ENCODE data around the gene PRKAG2. TPM values are rescaled to one million over a fixed set of nuclear protein-coding genes. Genes with fewer than 3 reads are reported as not detected.

PRKAG2 gene
- total and polyA plus RNA-seq, 2 of the 8 experiments (the other 6 are each of a cell fraction or from before 2014, with no cell fraction given), result 7.5 to 18.1 TPM

DNA sequence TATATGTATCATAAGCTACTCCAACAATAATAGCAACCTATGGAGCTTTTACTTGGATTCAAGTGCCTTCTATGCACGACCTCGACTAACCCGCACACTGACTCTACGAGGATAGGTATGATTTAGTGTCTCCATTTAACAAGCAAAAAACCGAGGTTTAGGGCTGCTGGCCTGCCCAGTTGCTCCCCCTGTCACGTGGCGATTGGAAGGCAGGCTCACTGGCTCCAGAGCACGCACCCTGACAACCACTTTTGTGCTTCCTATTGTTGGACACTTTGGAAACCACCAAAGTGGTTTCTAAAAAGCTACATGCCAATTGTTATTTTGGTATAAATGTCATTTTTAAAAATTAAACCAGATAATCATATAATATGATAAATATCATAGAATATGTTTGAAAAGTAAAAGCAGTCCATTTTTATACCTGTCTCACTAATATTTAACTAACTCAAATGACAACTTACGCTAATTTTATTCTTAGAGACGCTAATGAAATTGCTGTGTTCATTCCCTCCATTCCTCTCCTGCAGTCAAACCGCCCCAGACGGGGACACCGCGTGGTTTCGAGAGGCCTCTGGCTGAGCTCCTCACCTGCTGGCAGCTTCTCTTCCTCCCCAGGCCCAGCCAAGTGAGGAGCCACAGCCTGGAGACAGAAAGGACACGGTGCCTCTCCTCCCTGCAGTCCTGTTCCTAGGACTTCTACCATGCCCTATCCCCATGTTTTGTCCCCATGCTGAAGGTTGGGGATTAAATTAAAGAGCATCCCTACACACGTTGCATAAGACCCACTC is 335.0 kb downstream of the PRKAG2 start:
- no peak for DNase-seq (ENCODE audit: low read depth in 1 of 2, low spot score in 2 of 2)
- Histone ChIP-seq H3K4me1 (replicated peaks in 1 of 4; ENCODE audit: control insufficient read depth in 3 of 4, insufficient read depth in 4 of 4, low read length in 3 of 4) (peaks cover 0 to 8% (median 0%) of the 10 kb centered on the region in 4 experiments; a peak in 2 of 7 replicates), H4K91ac (replicated peaks; ENCODE audit: insufficient read length, low read length) (no peak overlapping the region), H3K79me1 (ENCODE audit: low read depth, low read length) (no peaks in the 10 kb centered on the region), H3K9ac (replicated peaks in 1 of 4; ENCODE audit: extremely low read depth in 1 of 4, low read depth in 3 of 4, low read length in 3 of 4) (no peak overlapping the region), H3K27ac (ENCODE audit: low read depth, low read length) (no peak overlapping the region), H3K79me2 (ENCODE audit: control insufficient read depth in 1 of 2, insufficient read depth in 2 of 2, low read length in 2 of 2) (no peaks in the 10 kb centered on the region), H4K8ac (ENCODE audit: extremely low read depth, insufficient read depth, low read length) (no peak overlapping the region), H3K36me3 (ENCODE audit: control insufficient read depth in 2 of 4, insufficient read depth in 4 of 4, low read length in 3 of 4) (no peaks in the 10 kb centered on the region), H2BK12ac (ENCODE audit: low read depth, low read length) (no peak overlapping the region), H3K9me3 (ENCODE audit: insufficient read depth in 2 of 2, low read depth in 1 of 2, low read length in 1 of 2) (no peaks in the 10 kb centered on the region), H3K14ac (ENCODE audit: insufficient read length) (no peak overlapping the region), H2BK20ac (ENCODE audit: low read length) (no peak overlapping the region), H3K56ac (replicated peaks; ENCODE audit: insufficient read length, low read depth, low read length) (no peak overlapping the region), H4K5ac (ENCODE audit: insufficient read length, low read depth, low read length) (no peak overlapping the region), H3K4me3 (ENCODE audit: extremely low read depth in 1 of 4, insufficient read depth in 2 of 4, low read depth in 3 of 4, low read length in 4 of 4) (no peak overlapping the region), H3K27me3 (replicated peaks in 1 of 4; ENCODE audit: control insufficient read depth in 3 of 4, extremely low read depth in 1 of 4, insufficient read depth in 3 of 4, low read length in 3 of 4) (no peaks in the 10 kb centered on the region), H2AFZ (ENCODE audit: low read length) (peak overlapping the region; percentile 79; the same call in 1 of the 2 replicates), H4K20me1 (replicated peaks in 1 of 2; ENCODE audit: control insufficient read depth in 1 of 2, insufficient read depth in 2 of 2, low read length in 2 of 2) (no peaks in the 10 kb centered on the region), H3K4ac (replicated peaks; ENCODE audit: insufficient read length, low read depth, low read length) (no peak overlapping the region), H2BK120ac (replicated peaks; ENCODE audit: low read depth, low read length) (no peak overlapping the region), H3K18ac (ENCODE audit: extremely low read depth, low read length) (no peak overlapping the region), H3K23ac (ENCODE audit: insufficient read length) (no peak overlapping the region), H3K23me2 (ENCODE audit: low read depth, low read length) (no peaks in the 10 kb centered on the region), H2BK5ac (ENCODE audit: low read depth, low read length) (no peak overlapping the region), H2AK5ac (ENCODE audit: low read depth, low read length) (no peak overlapping the region), H2BK15ac (ENCODE audit: low read length) (no peak overlapping the region), H3K4me2 (ENCODE audit: insufficient read depth in 1 of 2, low read depth in 2 of 2, low read length in 2 of 2) (no peak overlapping the region)
- 87% methylated on average over 17 of the region's 17 CpGs; no CpG with 5 or more reads in 1 of the 2 experiments for WGBS, 2 experiments (ENCODE audit: extremely low coverage in 1 of 2, insufficient coverage in 1 of 2, insufficient read length in 1 of 2, insufficient replicate concordance in 2 of 2, low coverage in 1 of 2, low lambda C conversion rate in 2 of 2, missing lambda C conversion rate in 1 of 2)
- no peak for FAIRE-seq
- TF ChIP-seq, protein P1, sequence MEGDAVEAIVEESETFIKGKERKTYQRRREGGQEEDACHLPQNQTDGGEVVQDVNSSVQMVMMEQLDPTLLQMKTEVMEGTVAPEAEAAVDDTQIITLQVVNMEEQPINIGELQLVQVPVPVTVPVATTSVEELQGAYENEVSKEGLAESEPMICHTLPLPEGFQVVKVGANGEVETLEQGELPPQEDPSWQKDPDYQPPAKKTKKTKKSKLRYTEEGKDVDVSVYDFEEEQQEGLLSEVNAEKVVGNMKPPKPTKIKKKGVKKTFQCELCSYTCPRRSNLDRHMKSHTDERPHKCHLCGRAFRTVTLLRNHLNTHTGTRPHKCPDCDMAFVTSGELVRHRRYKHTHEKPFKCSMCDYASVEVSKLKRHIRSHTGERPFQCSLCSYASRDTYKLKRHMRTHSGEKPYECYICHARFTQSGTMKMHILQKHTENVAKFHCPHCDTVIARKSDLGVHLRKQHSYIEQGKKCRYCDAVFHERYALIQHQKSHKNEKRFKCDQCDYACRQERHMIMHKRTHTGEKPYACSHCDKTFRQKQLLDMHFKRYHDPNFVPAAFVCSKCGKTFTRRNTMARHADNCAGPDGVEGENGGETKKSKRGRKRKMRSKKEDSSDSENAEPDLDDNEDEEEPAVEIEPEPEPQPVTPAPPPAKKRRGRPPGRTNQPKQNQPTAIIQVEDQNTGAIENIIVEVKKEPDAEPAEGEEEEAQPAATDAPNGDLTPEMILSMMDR (IDR thresholded peaks at IDR 0.05; ENCODE audit: control extremely low read depth in 1 of 3, insufficient read depth in 1 of 3, low read depth in 1 of 3, low read length in 3 of 3), result peak in 1 of 3 experiments; percentile 17; a peak in 1 of 4 replicates
- no peak for TF ChIP-seq YY1 (IDR thresholded peaks at IDR 0.05; ENCODE audit: low read depth, low read length)
- CTCF ChIA-PET (ENCODE audit: partially characterized antibody), result interaction anchor here (0.7 to 2.3 kb wide), 8 partner anchors 12 to 242 kb away, joined by 3 to 7 read pairs (median 3); no protein-coding TSS in a partner anchor
- POLR2A ChIA-PET (ENCODE audit: partially characterized antibody), result no interaction called here

Measured in H1 (cell line).